Breast epithelium (tissue), 4 donors: ENCODE data around the gene FLNB. TPM values are rescaled to one million over a fixed set of nuclear protein-coding genes. Genes with fewer than 3 reads are reported as not detected.

ENCODE experiments used
- DNase-seq, 2 donors: peaks; one replicate each; pipeline ENCODE4 v3.0.0-alpha.2; 2019; ENCODE audit warnings: low spot score in 2 of 2
- H3K27ac ChIP-seq, 2 donors: fragments of 200-600 bp; sonication (generic) in 1 of 2; one replicate each; pipeline ENCODE4 v1.5.1; 2016 to 2019; ENCODE audit warnings: mild to moderate bottlenecking in 1 of 2
- H3K27me3 ChIP-seq, 2 donors: fragments of 200-600 bp; sonication (generic) in 1 of 2; one replicate each; pipeline versions ENCODE4 v1.5.1 to v1.6.0; 2017 to 2019; ENCODE audit warnings: control low read depth in 1 of 2, mild to moderate bottlenecking in 1 of 2
- H3K36me3 ChIP-seq: fragments of 200-600 bp; one replicate; pipeline ENCODE4 v1.5.1; 2019
- H3K4me1 ChIP-seq, 2 donors: fragments of 200-600 bp; sonication (generic); one replicate each; pipeline ENCODE4 v1.5.1; 2016 to 2019; ENCODE audit warnings: control low read depth in 1 of 2
- H3K4me3 ChIP-seq, 3 donors: fragments of 200-600 bp; sonication (generic); 1 replicate in 2 of 3; 2 replicates in 1 of 3; pipeline ENCODE4 v1.5.1; 2016 to 2019; ENCODE audit warnings: mild to moderate bottlenecking in 3 of 3, moderate library complexity in 2 of 3
- H3K9me3 ChIP-seq, 2 donors: fragments of 200-600 bp; sonication (generic) in 1 of 2; one replicate each; pipeline ENCODE4 v1.5.1; 2016 to 2019; ENCODE audit warnings: control low read depth in 1 of 2
- CTCF ChIP-seq, 3 donors: fragments of 450-650 bp; IDR thresholded peaks; one replicate each; pipeline ENCODE4 v1.5.1; 2016 to 2017; ENCODE audit warnings: antibody characterized with exemption in 3 of 3, mild to moderate bottlenecking in 3 of 3, moderate library complexity in 3 of 3
- POLR2A ChIP-seq: fragments of 450-650 bp; IDR thresholded peaks from one replicate; pipeline ENCODE4 v1.6.1; 2016; ENCODE audit warnings: antibody characterized with exemption, mild to moderate bottlenecking, moderate library complexity
- POLR2AphosphoS5 ChIP-seq, 3 donors: sonication (generic); formaldehyde crosslinking; IDR thresholded peaks; one replicate each; pipeline ENCODE4 v1.6.1; 2017; ENCODE audit warnings: antibody characterized with exemption in 3 of 3
- intact Hi-C: fragments of 100-400 bp; cut with DNase I; formaldehyde crosslinking; loops from one replicate; pipeline ENCODE4 v1.15.1; 2023; ENCODE audit warnings: low total_unique reads
- total RNA-seq, 3 donors: library from RNA; depleted of rRNA; stranded (reverse); fragments of >200 nt; gene quantifications; one replicate each; pipeline ENCODE4 v1.1.0, GENCODE V29; 2016

FLNB gene
- total RNA-seq, 3 donors from 2014 or later, result 40.3 to 242 (median 164) TPM

DNA sequence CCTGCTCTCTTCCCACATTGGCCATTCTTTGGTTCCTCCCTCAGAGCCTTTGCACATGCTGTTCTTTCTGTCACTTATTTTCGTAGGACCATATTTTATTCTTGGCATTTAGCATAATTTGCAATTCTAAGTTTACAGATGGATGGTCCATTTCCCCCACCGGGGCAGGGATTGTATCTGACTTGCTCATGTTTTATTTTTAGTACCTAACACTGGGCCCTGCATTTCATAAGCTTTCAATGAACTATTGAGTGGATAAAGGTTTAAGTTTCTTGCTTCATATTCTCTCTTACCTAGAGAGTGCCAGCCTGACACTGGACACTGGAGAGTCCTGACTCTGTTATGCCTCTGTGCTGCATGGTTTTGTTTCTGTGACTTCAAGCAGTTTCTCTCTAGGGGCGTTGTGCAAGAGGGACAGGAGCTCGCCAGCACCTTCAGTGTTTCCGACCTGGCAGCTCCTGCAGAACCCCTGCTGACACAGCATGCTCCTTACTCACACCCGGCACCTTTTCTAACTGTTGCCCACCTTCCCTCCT, 87.4 kb downstream of the FLNB start:
- H3K36me3 ChIP-seq, result no peaks in the 10 kb centered on the region
- no peaks in the 10 kb centered on the region for H3K27me3 ChIP-seq
- no peak for DNase-seq
- H3K4me3 ChIP-seq, result no peak overlapping the region
- TF ChIP-seq POLR2A (no peak), POLR2AphosphoS5 (IDR thresholded peaks at IDR 0.05) (no peak), CTCF (IDR thresholded peaks at IDR 0.05) (no peak)
- no peaks in the 10 kb centered on the region for H3K4me1 ChIP-seq
- no peaks in the 10 kb centered on the region for H3K9me3 ChIP-seq
- intact Hi-C loops, result no loop called here
- no peak overlapping the region for H3K27ac ChIP-seq

DNA sequence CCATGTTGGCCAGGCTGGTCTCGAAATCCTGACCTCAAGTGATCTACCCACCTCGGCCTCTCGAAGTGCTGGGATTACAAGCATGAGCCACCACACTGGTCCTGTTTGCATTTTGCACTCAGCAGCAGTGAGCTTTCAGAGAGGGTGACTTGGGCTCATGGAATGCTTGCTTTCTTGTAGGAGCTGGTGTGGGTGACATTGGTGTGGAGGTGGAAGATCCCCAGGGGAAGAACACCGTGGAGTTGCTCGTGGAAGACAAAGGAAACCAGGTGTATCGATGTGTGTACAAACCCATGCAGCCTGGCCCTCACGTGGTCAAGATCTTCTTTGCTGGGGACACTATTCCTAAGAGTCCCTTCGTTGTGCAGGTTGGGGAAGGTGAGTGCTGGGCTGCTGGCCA, 90.3 kb downstream of the FLNB start:
- no peak for DNase-seq
- Histone ChIP-seq H3K27me3 (no peaks in the 10 kb centered on the region), H3K9me3 (no peaks in the 10 kb centered on the region), H3K4me1 (peaks cover 0 to 11% of the 10 kb centered on the region in 2 donors), H3K4me3 (no peak overlapping the region), H3K27ac (no peak overlapping the region), H3K36me3 (no peaks in the 10 kb centered on the region)
- intact Hi-C loops, result no loop called here
- TF ChIP-seq POLR2A (no peak), POLR2AphosphoS5 (IDR thresholded peaks at IDR 0.05) (no peak), CTCF (IDR thresholded peaks at IDR 0.05) (no peak)

- TF ChIP-seq CTCF (IDR thresholded peaks at IDR 0.05) (no peak), POLR2AphosphoS5 (IDR thresholded peaks at IDR 0.05) (no peak), POLR2A (no peak)
- intact Hi-C loops, result no loop called here
- Histone ChIP-seq H3K9me3 (no peaks in the 10 kb centered on the region), H3K27ac (no peak overlapping the region), H3K27me3 (no peaks in the 10 kb centered on the region), H3K4me3 (no peak overlapping the region), H3K4me1 (peaks cover 0 to 20% of the 10 kb centered on the region in 2 donors), H3K36me3 (no peaks in the 10 kb centered on the region)
- no peak for DNase-seq
Measured at GRCh38 chr3:58099865-58100264, 91.6 kb downstream of the FLNB start.

- Histone ChIP-seq H3K36me3 (no peaks in the 10 kb centered on the region), H3K4me3 (no peak overlapping the region), H3K27ac (peak overlapping the region; percentile 85 to 87), H3K9me3 (no peaks in the 10 kb centered on the region), H3K4me1 (peaks cover 0 to 24% of the 10 kb centered on the region in 2 donors), H3K27me3 (no peaks in the 10 kb centered on the region)
- intact Hi-C loops, result no loop called here
- TF ChIP-seq POLR2A (no peak), POLR2AphosphoS5 (IDR thresholded peaks at IDR 0.05) (no peak), CTCF (IDR thresholded peaks at IDR 0.05) (no peak)
- no peak for DNase-seq
Measured at GRCh38 chr3:58101499-58102389, 93.5 kb downstream of the FLNB start.

- Histone ChIP-seq H3K4me1 (peaks cover 0 to 24% of the 10 kb centered on the region in 2 donors), H3K9me3 (no peaks in the 10 kb centered on the region), H3K27ac (peak overlapping the region; percentile 85 to 87), H3K36me3 (no peaks in the 10 kb centered on the region), H3K4me3 (no peak overlapping the region), H3K27me3 (no peaks in the 10 kb centered on the region)
- no peak for DNase-seq
- TF ChIP-seq POLR2AphosphoS5 (IDR thresholded peaks at IDR 0.05) (no peak), CTCF (IDR thresholded peaks at IDR 0.05) (no peak), POLR2A (no peak)
- intact Hi-C loops, result no loop called here
Measured at GRCh38 chr3:58102390-58102750, 94.1 kb downstream of the FLNB start.
